Suprapubic skin (tissue), 4 donors: Measurements from ENCODE around the gene KIRREL1. TPM values are rescaled to one million over a fixed set of nuclear protein-coding genes. Genes with fewer than 3 reads are reported as not detected.

Experiments
- DNase-seq, 2 donors: peaks; one replicate each; pipeline ENCODE4 v3.0.0-alpha.2; 2019; ENCODE audit warnings: low spot score in 2 of 2
- H3K27ac ChIP-seq: fragments of 200-600 bp; sonication (generic); one replicate; pipeline ENCODE4 v1.5.1; 2019
- H3K27me3 ChIP-seq: fragments of 200-600 bp; sonication (generic); one replicate; pipeline ENCODE4 v1.5.1; 2019
- H3K36me3 ChIP-seq: fragments of 200-600 bp; sonication (generic); one replicate; pipeline ENCODE4 v1.5.1; 2019
- H3K4me1 ChIP-seq: fragments of 200-600 bp; sonication (generic); one replicate; pipeline ENCODE4 v1.5.1; 2019
- H3K4me3 ChIP-seq: fragments of 200-600 bp; sonication (generic); one replicate; pipeline ENCODE4 v1.5.1; 2019; ENCODE audit warnings: mild to moderate bottlenecking
- H3K9me3 ChIP-seq: fragments of 200-600 bp; sonication (generic); one replicate; pipeline ENCODE4 v1.5.1; 2019
- EP300 ChIP-seq: sonication (generic); formaldehyde crosslinking; IDR thresholded peaks from one replicate; pipeline ENCODE4 v1.6.1; 2017; ENCODE audit warnings: antibody characterized with exemption
- POLR2A ChIP-seq, 2 donors: fragments of 450-650 bp; IDR thresholded peaks; one replicate each; pipeline ENCODE4 v1.6.1; 2017; ENCODE audit warnings: antibody characterized with exemption in 2 of 2, mild to moderate bottlenecking in 2 of 2, moderate library complexity in 2 of 2
- POLR2AphosphoS5 ChIP-seq, 3 donors: sonication (generic); formaldehyde crosslinking; IDR thresholded peaks; one replicate each; pipeline ENCODE4 v1.6.1; 2017; ENCODE audit warnings: antibody characterized with exemption in 3 of 3
- WGBS: methylation state at CpG from one replicate; pipeline ENCODE4 v1.1.5; 2018; 5-methylcytosine and 5-hydroxymethylcytosine counted together
- total RNA-seq, 4 donors: library from RNA; depleted of rRNA; stranded (reverse); fragments of >200 nt; gene quantifications; one replicate each; pipeline ENCODE4 v1.1.0, GENCODE V29; 2016
- TF ChIP-seq, protein P1 (sequence below), 2 donors: fragments of 200-600 bp in 1 of 2; fragments of 450-650 bp in 1 of 2; sonication (generic) in 1 of 2; IDR thresholded peaks; one replicate each; pipeline ENCODE4 v1.5.1; 2016 to 2019; ENCODE audit warnings: antibody characterized with exemption in 2 of 2, mild to moderate bottlenecking in 1 of 2, moderate library complexity in 1 of 2

Gene KIRREL1
- total RNA-seq, 4 donors from 2014 or later: 12.5 to 18.9 (median 15.5) TPM

DNA sequence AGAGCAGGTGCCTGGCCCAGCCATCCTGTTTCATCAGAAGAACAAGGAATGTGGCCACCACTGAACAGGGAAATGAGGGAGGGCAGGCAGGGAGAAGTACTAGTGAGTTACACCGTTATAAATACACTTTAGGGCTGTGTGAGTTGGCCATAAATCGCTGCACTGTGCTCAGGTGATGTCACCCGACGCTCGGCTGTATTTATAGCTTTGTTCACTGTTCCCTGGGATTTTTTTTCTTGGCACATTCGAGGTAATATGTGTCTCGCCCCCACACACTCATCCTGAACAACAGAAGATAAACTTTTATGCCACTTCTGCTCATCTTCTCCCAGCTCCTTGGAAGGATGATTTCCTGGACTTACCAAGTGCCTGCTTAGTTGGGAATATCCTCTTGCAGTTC lies 9.0 kb upstream of the KIRREL1 start:
- no peaks in the 10 kb centered on the region for H3K36me3 ChIP-seq
- H3K27me3 ChIP-seq: no peaks in the 10 kb centered on the region
- WGBS: 42% methylated on average over 7 of the region's 7 CpGs
- H3K4me3 ChIP-seq: no peak overlapping the region
- no peaks in the 10 kb centered on the region for H3K9me3 ChIP-seq
- H3K4me1 ChIP-seq: no peaks in the 10 kb centered on the region
- DNase-seq: no peak
- no peak for TF ChIP-seq EP300
- no peak overlapping the region for H3K27ac ChIP-seq

DNA sequence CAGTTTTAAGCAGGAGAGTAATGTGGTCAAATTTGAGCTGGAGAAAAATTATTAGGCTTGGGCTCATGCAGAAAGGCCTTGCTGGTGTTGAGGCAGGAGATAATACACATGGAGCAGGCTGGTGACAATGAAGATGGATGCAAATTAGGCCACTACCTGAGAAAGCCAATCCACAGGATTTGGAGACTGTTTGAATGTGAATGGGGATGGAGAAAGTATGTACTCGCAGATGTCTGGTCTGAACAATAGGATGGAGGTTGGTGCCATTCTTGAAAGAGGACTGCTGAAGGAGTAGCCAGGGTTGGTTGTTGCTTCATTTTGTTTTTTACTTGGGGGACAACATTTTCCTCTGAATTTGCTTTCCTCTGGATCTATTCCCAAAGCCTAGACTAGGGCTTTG lies 8.0 kb upstream of the KIRREL1 start:
- TF ChIP-seq POLR2A (IDR thresholded peaks at IDR 0.05): no peak
- TF ChIP-seq, protein P1, sequence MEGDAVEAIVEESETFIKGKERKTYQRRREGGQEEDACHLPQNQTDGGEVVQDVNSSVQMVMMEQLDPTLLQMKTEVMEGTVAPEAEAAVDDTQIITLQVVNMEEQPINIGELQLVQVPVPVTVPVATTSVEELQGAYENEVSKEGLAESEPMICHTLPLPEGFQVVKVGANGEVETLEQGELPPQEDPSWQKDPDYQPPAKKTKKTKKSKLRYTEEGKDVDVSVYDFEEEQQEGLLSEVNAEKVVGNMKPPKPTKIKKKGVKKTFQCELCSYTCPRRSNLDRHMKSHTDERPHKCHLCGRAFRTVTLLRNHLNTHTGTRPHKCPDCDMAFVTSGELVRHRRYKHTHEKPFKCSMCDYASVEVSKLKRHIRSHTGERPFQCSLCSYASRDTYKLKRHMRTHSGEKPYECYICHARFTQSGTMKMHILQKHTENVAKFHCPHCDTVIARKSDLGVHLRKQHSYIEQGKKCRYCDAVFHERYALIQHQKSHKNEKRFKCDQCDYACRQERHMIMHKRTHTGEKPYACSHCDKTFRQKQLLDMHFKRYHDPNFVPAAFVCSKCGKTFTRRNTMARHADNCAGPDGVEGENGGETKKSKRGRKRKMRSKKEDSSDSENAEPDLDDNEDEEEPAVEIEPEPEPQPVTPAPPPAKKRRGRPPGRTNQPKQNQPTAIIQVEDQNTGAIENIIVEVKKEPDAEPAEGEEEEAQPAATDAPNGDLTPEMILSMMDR (IDR thresholded peaks at IDR 0.05): no peak
- Histone ChIP-seq H3K9me3 (no peaks in the 10 kb centered on the region), H3K4me1 (no peaks in the 10 kb centered on the region), H3K4me3 (no peak overlapping the region), H3K27me3 (no peaks in the 10 kb centered on the region), H3K36me3 (no peaks in the 10 kb centered on the region), H3K27ac (no peak overlapping the region)
- WGBS: 96% methylated on average over 1 of the region's 1 CpG
- DNase-seq: no peak

DNA sequence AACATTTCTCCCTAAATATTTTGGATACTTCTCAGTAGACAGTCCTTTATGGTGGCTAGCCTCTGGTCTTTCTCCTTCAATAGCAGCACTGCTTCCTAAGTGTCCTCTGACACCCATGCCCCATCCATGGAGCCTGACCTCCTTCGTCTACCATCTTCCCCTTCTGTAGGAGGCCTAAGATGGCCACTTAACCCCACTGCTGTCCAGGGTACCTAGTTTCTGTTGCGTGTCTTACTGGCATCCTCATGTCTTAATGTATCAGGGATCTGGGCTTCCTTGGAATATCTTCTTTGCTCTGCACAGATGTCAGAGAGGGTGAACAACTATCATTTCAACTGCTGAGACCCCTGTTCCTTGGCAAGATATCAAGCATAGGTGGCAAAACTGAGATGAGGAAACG lies 5.4 kb upstream of the KIRREL1 start:
- no peak for DNase-seq
- Histone ChIP-seq H3K9me3 (no peaks in the 10 kb centered on the region), H3K27ac (no peak overlapping the region), H3K4me3 (no peak overlapping the region), H3K27me3 (no peaks in the 10 kb centered on the region), H3K36me3 (no peaks in the 10 kb centered on the region), H3K4me1 (peaks cover 11% of the 10 kb centered on the region)
- TF ChIP-seq, protein P1 (IDR thresholded peaks at IDR 0.05): no peak
- TF ChIP-seq POLR2A (IDR thresholded peaks at IDR 0.05) (no peak), POLR2AphosphoS5 (IDR thresholded peaks at IDR 0.05) (no peak), EP300 (no peak)
- WGBS: 73% methylated on average over 3 of the region's 3 CpGs

DNA sequence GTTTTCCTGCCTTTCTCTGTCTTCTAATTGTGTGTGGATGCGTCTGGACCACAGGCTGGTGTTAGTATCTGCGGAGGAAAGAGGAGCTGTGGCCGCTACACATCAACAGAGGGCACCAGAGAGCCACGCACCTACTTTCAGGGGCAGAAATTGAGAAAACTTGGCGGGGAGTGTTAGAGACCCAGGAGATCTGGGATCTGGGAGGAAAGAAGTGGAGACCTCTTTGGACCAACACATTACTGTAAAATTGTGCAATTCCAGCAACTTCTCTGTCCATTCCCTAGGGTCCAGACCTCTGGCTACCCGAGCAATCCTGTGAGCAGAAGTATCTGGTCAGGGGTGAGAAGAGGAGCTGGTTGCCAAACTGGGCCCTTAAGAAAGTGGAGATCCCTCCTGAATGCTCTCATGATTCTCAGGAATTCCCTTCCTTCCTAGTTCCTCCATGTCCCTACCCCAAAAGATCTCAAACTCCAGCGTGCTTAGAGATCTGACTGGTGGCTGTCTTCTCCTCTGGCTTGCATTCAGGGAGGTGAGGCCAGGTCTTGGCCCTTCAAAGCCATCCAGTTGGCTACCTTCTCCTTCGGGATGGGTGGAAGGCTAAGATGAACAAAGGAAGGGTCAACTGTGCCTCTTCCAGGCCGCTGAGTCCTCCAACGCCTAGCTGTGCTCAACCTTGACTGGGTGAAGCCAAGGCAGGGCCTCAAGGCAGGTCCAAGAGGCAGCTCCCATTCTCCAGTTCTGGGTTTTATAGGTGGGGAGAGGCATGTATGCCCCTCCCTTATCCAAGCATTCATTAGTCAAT lies 1.2 kb upstream of the KIRREL1 start:
- H3K4me1 ChIP-seq: peaks cover 32% of the 10 kb centered on the region
- no peak overlapping the region for H3K4me3 ChIP-seq
- 36% methylated on average over 9 of the region's 10 CpGs for WGBS
- peak overlapping the region; percentile 92 for H3K27ac ChIP-seq
- no peaks in the 10 kb centered on the region for H3K27me3 ChIP-seq
- no peaks in the 10 kb centered on the region for H3K9me3 ChIP-seq
- peak in 1 of 2 donors; percentile 77 for DNase-seq
- no peaks in the 10 kb centered on the region for H3K36me3 ChIP-seq
- TF ChIP-seq POLR2AphosphoS5 (IDR thresholded peaks at IDR 0.05) (no peak), EP300 (no peak), POLR2A (IDR thresholded peaks at IDR 0.05) (no peak)
- TF ChIP-seq, protein P1 (IDR thresholded peaks at IDR 0.05): peak; percentile 85 to 93

DNA sequence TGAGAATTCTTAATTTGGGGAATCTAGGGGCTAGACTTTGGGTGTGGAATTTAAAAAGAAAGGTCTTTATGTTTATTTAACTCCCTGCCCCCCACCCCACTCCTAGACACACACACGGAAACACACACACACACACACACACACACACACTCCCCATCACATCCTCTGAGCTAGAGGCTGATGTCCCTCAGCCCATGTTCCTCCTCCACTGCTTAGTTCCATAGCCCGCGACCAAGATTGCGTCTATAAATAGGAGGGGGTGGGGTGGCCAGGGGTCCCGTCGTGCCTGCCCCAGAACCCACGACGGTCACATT lies 655 bp upstream of the KIRREL1 start:
- peak overlapping the region; percentile 92 for H3K27ac ChIP-seq
- DNase-seq: no peak
- no peak for TF ChIP-seq POLR2AphosphoS5 (IDR thresholded peaks at IDR 0.05)
- TF ChIP-seq POLR2A (IDR thresholded peaks at IDR 0.05): no peak
- TF ChIP-seq EP300: no peak
- TF ChIP-seq, protein P1 (IDR thresholded peaks at IDR 0.05): no peak
- peak overlapping the region; percentile 87 for H3K4me3 ChIP-seq
- no peaks in the 10 kb centered on the region for H3K27me3 ChIP-seq
- H3K9me3 ChIP-seq: no peaks in the 10 kb centered on the region
- peaks cover 32% of the 10 kb centered on the region for H3K4me1 ChIP-seq
- H3K36me3 ChIP-seq: no peaks in the 10 kb centered on the region
- whole genome bisulfite sequencing: 3% methylated on average over 8 of the region's 8 CpGs
